ENCODE measurements around the gene MAML3.

Gene MAML3

GRCh38 chr4:139826426-139826825, 327.6 kb downstream of the MAML3 start:
- DNase-seq: no peak

GRCh38 chr4:139825523-139826014, 328.4 kb downstream of the MAML3 start:
- DNase-seq: no peak

- DNase-seq: no peak
These were observed 329.0 kb downstream of the MAML3 start for GRCh38 chr4:139824882-139825522.

GRCh38 chr4:139823746-139824145, 330.2 kb downstream of the MAML3 start:
- peak; percentile 47 for DNase-seq

- no peak for DNase-seq
These were observed 330.6 kb downstream of the MAML3 start for GRCh38 chr4:139823345-139823744.

GRCh38 chr4:139822391-139822790, 331.6 kb downstream of the MAML3 start:
- DNase-seq: no peak

GRCh38 chr4:139819082-139819481, 334.9 kb downstream of the MAML3 start:
- DNase-seq: no peak

GRCh38 chr4:139817657-139818452, 336.1 kb downstream of the MAML3 start:
- DNase-seq: peak; percentile 66

GRCh38 chr4:139816856-139817255, 337.1 kb downstream of the MAML3 start:
- DNase-seq: no peak

GRCh38 chr4:139815778-139816601, 338.0 kb downstream of the MAML3 start:
- no peak for DNase-seq

- DNase-seq: peak; percentile 41
These were observed 339.5 kb downstream of the MAML3 start for GRCh38 chr4:139814323-139815015.

GRCh38 chr4:139813881-139814280, 340.1 kb downstream of the MAML3 start:
- DNase-seq: no peak

GRCh38 chr4:139810710-139811109, 343.3 kb downstream of the MAML3 start:
- DNase-seq: no peak

GRCh38 chr4:139809757-139810140, 344.2 kb downstream of the MAML3 start:
- DNase-seq: no peak

- no peak for DNase-seq
These were observed 344.9 kb downstream of the MAML3 start for GRCh38 chr4:139808808-139809756.

- DNase-seq: no peak
These were observed 345.6 kb downstream of the MAML3 start for GRCh38 chr4:139808381-139808807.

GRCh38 chr4:139807483-139807882, 346.5 kb downstream of the MAML3 start:
- DNase-seq: no peak

- DNase-seq: no peak
These were observed 347.1 kb downstream of the MAML3 start for GRCh38 chr4:139806929-139807328.

GRCh38 chr4:139802931-139803330, 351.1 kb downstream of the MAML3 start:
- no peak for DNase-seq

GRCh38 chr4:139802488-139802887, 351.5 kb downstream of the MAML3 start:
- DNase-seq: no peak

- no peak for DNase-seq
These were observed 352.1 kb downstream of the MAML3 start for GRCh38 chr4:139801895-139802294.

- no peak for DNase-seq
These were observed 353.9 kb downstream of the MAML3 start for GRCh38 chr4:139800082-139800481.

All from NCI-H748 treated with DMSO at 0.1 percent for 48 hours (cell line).